ENCODE measurements around the gene PSME3IP1. TPM values are rescaled to one million over a fixed set of nuclear protein-coding genes. Genes with fewer than 3 reads are reported as not detected.
A peak's percentile ranks its signal among the peaks of the same experiment; 100 is the strongest.

PSME3IP1 gene
- total RNA-seq, 1 experiment from 2014 or later = 104 TPM

GRCh38 chr16:57152096-57153093, 33.4 kb downstream of the PSME3IP1 start (continued):
- TF ChIP-seq FOXJ3 (CRISPR knock-in tag; IDR thresholded peaks at IDR 0.05; ENCODE audit: borderline replicate concordance) = no peak
- TF ChIP-seq TEAD1 (CRISPR knock-in tag; IDR thresholded peaks at IDR 0.05) = no peak
- TF ChIP-seq CTCF (IDR thresholded peaks at IDR 0.05) = no peak
- no peak for TF ChIP-seq ERG (CRISPR knock-in tag; IDR thresholded peaks at IDR 0.05)
- TF ChIP-seq MLX (CRISPR knock-in tag; IDR thresholded peaks at IDR 0.05) = no peak
- TF ChIP-seq IRF1 (CRISPR knock-in tag; IDR thresholded peaks at IDR 0.05) = no peak
- no peak for TF ChIP-seq SMAD4 (CRISPR knock-in tag; IDR thresholded peaks at IDR 0.05)
- no peak for TF ChIP-seq SMAD3 (CRISPR knock-in tag; IDR thresholded peaks at IDR 0.05; ENCODE audit: borderline replicate concordance)
- no peak for TF ChIP-seq ZNF425 (CRISPR knock-in tag; conservative IDR thresholded peaks at IDR 0.05)
- TF ChIP-seq ZNF281 (CRISPR knock-in tag; IDR thresholded peaks at IDR 0.05) = no peak

- no peaks in the 10 kb centered on the region for H3K9me3 Mint-ChIP-seq
- ATAC-seq (peak; percentile 22), DNase-seq (ENCODE audit: low spot score) (no peak)
- H3K36me3 Mint-ChIP-seq = peaks cover 40% of the 10 kb centered on the region
- no peaks in the 10 kb centered on the region; the same call in 1 of the 2 replicates for H3K27me3 Mint-ChIP-seq (ENCODE audit: low read depth)
- H3K4me1 Mint-ChIP-seq = peaks cover 52% of the 10 kb centered on the region
- TF ChIP-seq ZMAT4 (CRISPR knock-in tag; IDR thresholded peaks at IDR 0.05) (no peak), ATF2 (CRISPR knock-in tag; IDR thresholded peaks at IDR 0.05; ENCODE audit: borderline replicate concordance, low read depth) (no peak), SP1 (CRISPR knock-in tag; conservative IDR thresholded peaks at IDR 0.05) (no peak), JAZF1 (CRISPR knock-in tag; IDR thresholded peaks at IDR 0.05) (no peak), CREM (CRISPR knock-in tag; IDR thresholded peaks at IDR 0.05) (no peak), ZNF512 (CRISPR knock-in tag; IDR thresholded peaks at IDR 0.05; ENCODE audit: borderline replicate concordance) (no peak), ZNF423 (CRISPR knock-in tag; IDR thresholded peaks at IDR 0.05) (0 out of 2 replicates have a peak, but pooled peaks have one; percentile 13)
- H3K4me3 Mint-ChIP-seq = no peak overlapping the region
- peak overlapping the region; percentile 81 for H3K27ac Mint-ChIP-seq
- POLR2A ChIA-PET = interaction anchor here (1.0 to 1.4 kb wide), 2 partner anchors 11 to 31 kb away, joined by 3 read pairs; no protein-coding TSS in a partner anchor
- CTCF ChIA-PET = interaction anchor here (0.6 to 5.8 kb wide), 12 partner anchors 10 to 187 kb away, joined by 3 to 56 read pairs (median 4); partner anchors contain the start of genes CPNE2, PSME3IP1 and RSPRY1
Observed at GRCh38 chr16:57151369-57151768, 34.5 kb downstream of the PSME3IP1 start.
